Small intestine (tissue), 7 donors: Measurements from ENCODE around the gene ITLN2. TPM values are rescaled to one million over a fixed set of nuclear protein-coding genes. Genes with fewer than 3 reads are reported as not detected.
"Not testable (repeated sequence)": the region's sequence is repeated elsewhere in the genome, so short reads cannot be mapped to it uniquely, and the experiment has no call there.

Experiments used
- DNase-seq, 2 donors: peaks; one replicate each; pipeline versions ENCODE4 v3.0.0 to v3.0.0-alpha.2; 2013
- FAIRE-seq: peaks from 2 replicates; lab custom pipeline; 2012; peaks lifted over from hg19 to GRCh38; lab: Jason Lieb, UNC
- H3K27ac ChIP-seq, 3 donors: one replicate each; pipeline ENCODE4 v1.5.1; 2013; ENCODE audit warnings: low read length in 2 of 3, mild to moderate bottlenecking in 2 of 3, control low read depth in 1 of 3, inconsistent platforms in 1 of 3, low read depth in 1 of 3, moderate library complexity in 1 of 3
- H3K27me3 ChIP-seq, 3 donors: one replicate each; pipeline ENCODE4 v1.6.1; 2013; ENCODE audit warnings: low read length in 3 of 3, inconsistent platforms in 1 of 3; ENCODE audit not compliant: control insufficient read depth in 3 of 3, insufficient read depth in 3 of 3
- H3K36me3 ChIP-seq, 3 donors: one replicate each; pipeline ENCODE4 v1.6.1; 2013; ENCODE audit warnings: low read length in 3 of 3, inconsistent platforms in 1 of 3, low read depth in 1 of 3, mild to moderate bottlenecking in 1 of 3, moderate library complexity in 1 of 3; ENCODE audit not compliant: control insufficient read depth in 3 of 3, insufficient read depth in 2 of 3
- H3K4me1 ChIP-seq, 3 donors: one replicate each; pipeline ENCODE4 v1.6.1; 2013; ENCODE audit warnings: low read length in 2 of 3, inconsistent platforms in 1 of 3, low read depth in 1 of 3, mild to moderate bottlenecking in 1 of 3, moderate library complexity in 1 of 3; ENCODE audit not compliant: control insufficient read depth in 3 of 3, insufficient read depth in 2 of 3
- H3K4me3 ChIP-seq, 3 donors: one replicate each; pipeline ENCODE4 v1.5.1; 2013; ENCODE audit warnings: low read length in 3 of 3, control low read depth in 1 of 3, inconsistent platforms in 1 of 3, low read depth in 1 of 3, mild to moderate bottlenecking in 1 of 3, moderate library complexity in 1 of 3
- H3K9me3 ChIP-seq, 2 donors: one replicate each; pipeline ENCODE4 v1.6.1; 2013; ENCODE audit warnings: low read depth in 1 of 2, low read length in 1 of 2; ENCODE audit not compliant: control insufficient read depth in 2 of 2, insufficient read depth in 1 of 2
- WGBS, 3 donors: extraction: QIAGEN DNeasy Blood & Tissue Kit; methylation state at CpG; one replicate each; pipeline ENCODE4 v1.1.7; 2013; 5-methylcytosine and 5-hydroxymethylcytosine counted together
- polyA plus RNA-seq, 4 donors: library from polyadenylated mRNA; stranded (reverse) in 3 of 4; unstranded in 1 of 4; fragments of 200-250 nt in 3 of 4; fragments of 120-200 nt in 1 of 4; gene quantifications; one replicate each; pipeline versions ENCODE4 v1.2.1 to v1.2.3, GENCODE V29; 2013
- donor health status: healthy with polysubstance abuse.
- donor health status: control.
- donor health status: control.
- donor health status: Bipolar disorder and iron deficiency.
- donor health status: healthy.

The ITLN2 gene
- polyA plus RNA-seq, 4 donors = 1.7 to 318 (median 62.0) TPM

DNA sequence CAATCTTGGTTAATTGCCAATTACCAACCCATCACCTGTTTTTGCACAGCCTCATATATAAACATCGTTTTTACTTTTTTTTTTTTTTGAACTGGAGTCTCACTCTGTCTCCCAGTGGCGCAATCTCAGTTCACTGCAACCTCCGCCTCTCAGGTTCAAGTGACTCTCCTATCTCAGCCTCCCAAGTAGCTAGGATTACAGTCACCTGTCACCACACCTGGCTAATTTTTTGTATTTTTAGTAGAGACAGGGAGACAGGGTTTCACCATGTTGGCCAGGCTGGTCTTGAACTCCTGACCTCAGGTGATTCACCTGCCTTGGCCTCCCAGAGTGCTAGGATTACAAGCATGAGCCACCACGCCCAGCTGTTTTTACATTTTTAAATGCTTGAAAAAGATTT lies 37.4 kb upstream of the ITLN2 start:
- FAIRE-seq, H3K36me3 ChIP-seq, H3K9me3 ChIP-seq, H3K4me1 ChIP-seq, H3K27me3 ChIP-seq, H3K27ac ChIP-seq, H3K4me3 ChIP-seq, DNase-seq: not testable (repeated sequence)
- 61 to 81% (median 73%) methylated on average over 4 of the region's 4 CpGs for WGBS, 3 donors

DNA sequence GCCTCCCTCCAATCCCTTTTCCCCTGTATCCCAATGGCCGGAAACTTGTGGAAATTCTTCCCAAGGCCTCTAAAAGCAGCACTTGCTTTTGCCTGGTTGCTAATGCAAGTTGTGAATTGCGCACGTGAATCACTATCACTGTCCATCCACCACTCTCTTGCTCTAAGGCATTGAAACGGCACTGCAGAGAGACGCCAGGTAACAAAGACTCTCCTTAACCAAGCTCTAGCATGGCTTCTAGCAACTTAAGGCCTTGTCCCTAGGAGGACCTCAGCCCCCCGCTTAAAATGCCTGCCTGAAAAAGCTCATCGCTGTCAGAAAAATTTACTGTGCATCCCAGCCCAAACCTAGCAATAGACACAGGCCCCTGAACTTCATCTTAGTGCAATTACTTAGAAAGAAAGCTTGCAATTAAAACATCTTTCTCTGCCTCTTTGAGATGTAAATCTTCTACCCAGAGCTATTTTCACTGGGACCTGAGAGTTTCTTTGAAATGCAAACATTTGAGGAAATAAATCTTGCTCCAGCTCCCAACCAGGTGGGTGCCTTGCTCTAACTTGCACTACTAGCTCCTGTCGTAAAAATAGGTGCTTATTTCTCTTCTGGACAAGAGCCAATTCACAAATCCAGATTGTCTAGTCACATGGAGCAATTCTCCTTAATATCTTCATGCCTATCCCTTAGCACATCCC lies 32.9 kb upstream of the ITLN2 start:
- no peaks in the 10 kb centered on the region for H3K36me3 ChIP-seq
- no peak overlapping the region for H3K27ac ChIP-seq
- 75 to 86% (median 78%) methylated on average over 8 of the region's 8 CpGs for WGBS, 3 donors
- H3K9me3 ChIP-seq = peaks cover 0 to 12% of the 10 kb centered on the region in 2 donors
- H3K27me3 ChIP-seq = peaks cover 0 to 5% (median 1%) of the 10 kb centered on the region in 3 donors
- no peak for DNase-seq
- FAIRE-seq = no peak
- H3K4me3 ChIP-seq = no peak overlapping the region
- H3K4me1 ChIP-seq = no peaks in the 10 kb centered on the region

DNA sequence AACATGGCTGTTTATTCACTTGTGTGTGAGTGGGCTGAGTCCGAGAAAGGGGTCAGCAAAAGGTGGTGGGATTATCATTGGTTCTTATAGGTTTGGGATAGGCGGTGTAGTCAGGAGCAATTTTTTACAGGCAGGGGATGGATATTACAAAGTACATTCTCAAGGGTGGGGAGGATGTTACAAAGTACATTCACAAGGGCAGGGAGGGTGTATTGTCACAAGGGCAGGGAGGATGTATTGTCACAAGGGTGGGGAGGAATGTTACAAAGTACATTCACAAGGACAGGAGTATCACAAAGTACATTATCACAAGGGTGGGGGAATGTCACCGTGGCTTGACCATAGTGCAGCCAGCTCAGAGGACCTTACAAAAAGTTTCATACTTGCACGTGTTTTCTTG lies 31.1 kb upstream of the ITLN2 start:
- no peaks in the 10 kb centered on the region for H3K4me1 ChIP-seq
- WGBS, 3 donors = 81 to 92% (median 90%) methylated on average over 4 of the region's 4 CpGs
- H3K27ac ChIP-seq = no peak overlapping the region
- no peaks in the 10 kb centered on the region for H3K36me3 ChIP-seq
- DNase-seq = no peak
- peaks cover 0 to 12% of the 10 kb centered on the region in 2 donors for H3K9me3 ChIP-seq
- peaks cover 4 to 23% (median 5%) of the 10 kb centered on the region in 3 donors for H3K27me3 ChIP-seq
- FAIRE-seq = no peak
- no peak overlapping the region for H3K4me3 ChIP-seq

DNA sequence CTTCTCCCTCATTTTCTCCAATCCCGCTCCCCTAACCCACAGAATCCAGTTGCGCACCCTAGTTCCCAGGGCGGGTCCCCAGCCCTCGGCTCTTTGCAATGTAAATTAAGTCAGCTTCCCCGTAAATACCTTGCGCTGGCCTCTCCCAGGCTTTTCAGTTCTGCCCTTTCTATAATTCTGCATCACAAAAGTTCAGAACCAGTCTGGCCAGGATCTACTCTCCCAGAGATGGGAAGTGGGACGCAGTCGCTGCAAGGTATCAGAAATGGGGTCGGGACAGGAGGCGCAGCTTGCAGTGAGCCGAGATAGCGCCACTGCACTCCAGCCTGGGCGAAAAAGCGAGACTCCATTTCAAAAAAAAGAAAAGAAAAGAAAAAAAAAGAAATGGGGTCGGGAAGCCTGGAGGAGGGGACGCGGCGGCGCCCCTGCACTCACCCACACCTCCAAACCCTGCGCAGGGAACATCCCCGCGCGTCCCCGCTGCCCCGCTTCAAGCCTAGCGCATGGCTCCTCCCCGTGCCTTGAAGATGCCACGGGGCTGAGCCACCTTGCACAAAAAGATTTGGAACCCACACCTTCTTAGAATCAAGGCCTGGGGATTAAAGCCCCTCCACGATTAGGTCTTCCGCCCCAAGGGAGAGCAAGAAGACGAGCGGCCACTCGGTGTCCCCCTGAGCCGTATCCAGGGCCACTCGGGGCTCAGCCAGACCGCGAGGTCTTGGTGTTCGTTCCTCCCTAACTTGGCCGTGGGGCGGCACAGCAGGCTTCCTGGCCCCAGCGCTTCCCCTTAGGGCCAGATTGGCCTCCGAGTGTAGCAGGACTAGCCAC lies 27.2 kb upstream of the ITLN2 start:
- H3K27me3 ChIP-seq = peaks cover 4 to 30% (median 5%) of the 10 kb centered on the region in 3 donors
- DNase-seq = no peak
- 4 to 13% (median 11%) methylated on average over 40 to 42 of the region's 42 CpGs for WGBS, 3 donors
- peak overlapping the region in 1 of 3 donors; percentile 23 for H3K4me3 ChIP-seq
- H3K9me3 ChIP-seq = peaks cover 0 to 12% of the 10 kb centered on the region in 2 donors
- H3K4me1 ChIP-seq = no peaks in the 10 kb centered on the region
- no peak overlapping the region for H3K27ac ChIP-seq
- no peak for FAIRE-seq
- H3K36me3 ChIP-seq = no peaks in the 10 kb centered on the region

DNA sequence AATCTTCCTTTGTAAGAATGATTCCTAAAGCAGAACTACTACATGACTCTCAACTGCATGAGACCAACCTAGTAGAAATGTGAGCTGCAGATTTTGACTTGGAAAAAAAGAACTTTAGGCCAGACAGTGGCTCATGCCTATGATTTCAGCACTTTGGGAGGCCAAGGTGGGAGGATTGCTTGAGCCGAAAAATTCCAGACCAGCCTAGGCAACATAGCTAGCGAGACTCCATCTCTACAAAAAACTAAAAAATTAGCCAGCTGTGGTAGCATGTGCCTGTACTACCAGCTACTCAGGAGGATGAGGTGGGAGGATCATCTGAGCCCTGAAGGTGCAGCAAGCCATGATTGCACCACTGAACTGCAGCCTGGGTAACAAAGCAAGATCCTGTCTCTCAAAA lies 24.7 kb upstream of the ITLN2 start:
- Histone ChIP-seq H3K27ac (no peak overlapping the region), H3K27me3 (peaks cover 4 to 30% (median 5%) of the 10 kb centered on the region in 3 donors), H3K4me3 (no peak overlapping the region), H3K9me3 (peaks cover 0 to 5% of the 10 kb centered on the region in 2 donors), H3K36me3 (no peaks in the 10 kb centered on the region), H3K4me1 (no peaks in the 10 kb centered on the region)
- FAIRE-seq (no peak), DNase-seq (no peak)
- WGBS, 3 donors = 94 to 98% (median 95%) methylated on average over 2 of the region's 2 CpGs

DNA sequence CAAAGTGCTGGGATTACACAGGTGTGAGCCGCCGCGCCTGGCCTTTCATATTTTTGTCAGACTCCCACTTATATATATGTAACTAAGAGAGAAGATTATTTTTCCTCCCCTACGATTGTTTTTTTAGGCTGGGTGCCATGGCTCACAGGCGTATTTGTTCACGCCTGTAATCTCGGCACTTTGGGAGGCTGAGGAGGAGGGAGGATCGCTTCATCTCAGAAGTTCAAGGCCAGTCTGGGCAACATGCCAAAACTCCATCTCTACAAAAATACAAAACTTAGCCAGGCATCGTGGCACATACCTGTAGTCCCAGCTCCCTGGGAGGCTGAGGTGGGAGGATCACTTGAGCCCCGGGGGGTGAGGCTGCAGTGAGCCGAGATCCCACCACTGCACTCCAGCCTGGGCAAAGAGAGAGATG lies 23.9 kb upstream of the ITLN2 start:
- H3K36me3 ChIP-seq = no peaks in the 10 kb centered on the region
- H3K4me3 ChIP-seq = no peak overlapping the region
- FAIRE-seq (no peak), DNase-seq (peak in 1 of 2 donors; percentile 55)
- H3K27me3 ChIP-seq = peaks cover 4 to 30% (median 5%) of the 10 kb centered on the region in 3 donors
- H3K27ac ChIP-seq = no peak overlapping the region
- 12 to 57% (median 30%) methylated on average over 11 of the region's 11 CpGs for WGBS, 3 donors
- peaks cover 0 to 5% of the 10 kb centered on the region in 2 donors for H3K9me3 ChIP-seq
- no peaks in the 10 kb centered on the region for H3K4me1 ChIP-seq

DNA sequence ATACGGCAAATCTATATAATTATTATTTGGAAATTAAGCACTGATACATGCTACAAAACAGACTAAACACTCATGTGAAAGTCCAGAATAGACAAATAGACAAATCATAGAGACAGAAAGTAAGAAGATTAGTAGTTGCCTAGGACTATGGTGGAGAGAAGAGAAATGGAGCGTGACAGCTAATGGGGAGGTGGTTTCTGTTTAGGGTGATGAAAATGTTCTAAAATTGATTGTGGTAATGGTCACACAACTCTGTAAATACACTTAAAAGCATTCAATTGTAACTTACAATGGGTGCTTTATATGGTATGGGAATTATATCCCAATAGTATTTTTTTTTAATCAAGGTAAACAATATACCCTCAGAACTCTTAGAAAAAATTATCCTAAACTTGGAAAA lies 20.4 kb upstream of the ITLN2 start:
- Histone ChIP-seq H3K4me3 (no peak overlapping the region), H3K4me1 (no peaks in the 10 kb centered on the region), H3K27me3 (peaks cover 0 to 8% (median 0%) of the 10 kb centered on the region in 3 donors), H3K27ac (no peak overlapping the region), H3K9me3 (no peaks in the 10 kb centered on the region), H3K36me3 (no peaks in the 10 kb centered on the region)
- FAIRE-seq (no peak), DNase-seq (no peak)
- WGBS, 3 donors = 94 to 98% (median 95%) methylated on average over 2 of the region's 2 CpGs

DNA sequence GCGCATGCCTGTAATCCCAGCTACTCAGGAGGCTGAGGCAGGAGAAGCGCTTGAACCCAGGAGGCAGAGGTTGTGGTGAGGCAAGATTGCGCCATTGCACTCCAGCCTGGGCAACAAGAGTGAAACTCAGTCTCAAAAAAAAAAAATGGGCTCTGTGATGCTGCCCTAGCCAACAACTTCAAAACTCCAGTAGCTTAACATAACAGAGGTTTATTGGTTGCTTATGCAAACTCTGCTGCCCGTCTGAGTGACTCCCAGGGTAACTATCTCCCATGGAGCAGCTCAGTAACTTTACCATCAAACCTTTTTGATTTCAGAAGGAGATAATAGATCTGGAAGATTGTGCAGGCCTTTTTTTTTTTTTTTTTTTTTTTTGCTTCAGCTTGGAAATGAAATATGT lies 18.9 kb upstream of the ITLN2 start:
- no peak overlapping the region for H3K4me3 ChIP-seq
- no peak overlapping the region for H3K27ac ChIP-seq
- H3K9me3 ChIP-seq = no peaks in the 10 kb centered on the region
- H3K27me3 ChIP-seq = peaks cover 0 to 3% (median 0%) of the 10 kb centered on the region in 3 donors
- DNase-seq = no peak
- no peaks in the 10 kb centered on the region for H3K36me3 ChIP-seq
- FAIRE-seq = no peak
- no peaks in the 10 kb centered on the region for H3K4me1 ChIP-seq
- 88 to 95% (median 88%) methylated on average over 4 of the region's 4 CpGs for WGBS, 3 donors
